ENCODE measurements around the gene ELP1. TPM values are rescaled to one million over a fixed set of nuclear protein-coding genes. Genes with fewer than 3 reads are reported as not detected.

Gene ELP1
- total and polyA plus RNA-seq, 2 donors (not counting 3 experiments of a cell fraction or from before 2014, with no cell fraction given), result 12.6 to 21.8 TPM

GRCh38 chr9:108835831-108836230, 98.1 kb downstream of the ELP1 start:
- Histone ChIP-seq H3K36me3 (ENCODE audit: control insufficient read depth in 2 of 2, extremely low read depth in 1 of 2, insufficient read depth in 2 of 2, low read length in 2 of 2) (no peaks in the 10 kb centered on the region), H3K27me3 (ENCODE audit: control insufficient read depth in 2 of 2, insufficient read depth in 2 of 2, low read length in 2 of 2) (peaks cover under 1 to 2% of the 10 kb centered on the region in 2 experiments), H4K20me1 (replicated peaks; ENCODE audit: control insufficient read depth, extremely low read depth, insufficient read depth, low read length) (no peaks in the 10 kb centered on the region), H3K4me1 (ENCODE audit: control insufficient read depth, extremely low read depth, insufficient read depth, low read length) (peaks cover 8% of the 10 kb centered on the region), H3K79me2 (ENCODE audit: control insufficient read depth, insufficient read depth, low read length) (no peaks in the 10 kb centered on the region), H3K4me3 (replicated peaks in 1 of 3; ENCODE audit: insufficient read depth in 1 of 3, low read depth in 1 of 3, low read length in 3 of 3) (no peak overlapping the region), H3K9me3 (replicated peaks; ENCODE audit: control insufficient read depth, insufficient read depth, low read length) (no peaks in the 10 kb centered on the region), H3K4me2 (ENCODE audit: insufficient read depth, low read length) (no peak overlapping the region), H2AFZ (ENCODE audit: low read depth, low read length) (no peak overlapping the region), H3K9me1 (replicated peaks; ENCODE audit: control insufficient read depth, extremely low read depth, insufficient read depth, low read length) (no peaks in the 10 kb centered on the region), H3K27ac (ENCODE audit: insufficient read depth, low read depth, low read length) (no peak overlapping the region), H3K9ac (replicated peaks; ENCODE audit: extremely low read depth, insufficient read depth, low read length) (no peak overlapping the region)
- POLR2A ChIA-PET, result no interaction called here
- DNase-seq (ENCODE audit: low read depth, low spot score) (no peak), FAIRE-seq (no peak)
- no peak for TF ChIP-seq CTCF (IDR thresholded peaks at IDR 0.05; ENCODE audit: extremely low read depth in 1 of 2, insufficient read depth in 1 of 2, low read depth in 1 of 2, low read length in 2 of 2)
- no peak for TF ChIP-seq POLR2A (IDR thresholded peaks at IDR 0.05; ENCODE audit: low read depth, low read length)
- no peak for TF ChIP-seq POLR2AphosphoS5 (IDR thresholded peaks at IDR 0.05; ENCODE audit: insufficient read depth, low read depth, low read length)
- TF ChIP-seq JUN (IDR thresholded peaks at IDR 0.05; ENCODE audit: borderline replicate concordance, insufficient read depth, insufficient read length, low read depth), result no peak
- TF ChIP-seq EZH2 (IDR thresholded peaks at IDR 0.05; ENCODE audit: borderline replicate concordance, low read depth, low read length, severe bottlenecking), result no peak
- TF ChIP-seq FOS (IDR thresholded peaks at IDR 0.05; ENCODE audit: borderline replicate concordance, insufficient read depth, low read length), result no peak
- TF ChIP-seq GATA2 (IDR thresholded peaks at IDR 0.05; ENCODE audit: insufficient read depth, insufficient read length, low read depth, low read length), result no peak
- no peak for TF ChIP-seq MAX (IDR thresholded peaks at IDR 0.05; ENCODE audit: insufficient read depth, insufficient read length)
- no peak for TF ChIP-seq MYC (IDR thresholded peaks at IDR 0.05; ENCODE audit: low read depth, low read length)
- CTCF ChIA-PET, result interaction anchor here (1.0 to 1.1 kb wide), 2 partner anchors 33 to 1411 kb away, joined by 3 read pairs; no protein-coding TSS in a partner anchor
- no TSS peak for BruUV-seq (replicated peaks)
- intact Hi-C loops (cut with micrococcal nuclease), result no loop called here
- dilution Hi-C loops (cut with MboI; ENCODE audit: extremely low pct_ligation_motif_present, low sequenced_read_pairs), result no loop called here

Measured in endothelial cell of umbilical vein (primary cell).